ENCODE results near the gene PALMD.

Gene PALMD

GRCh38 chr1:99648107-99648506, 2.2 kb downstream of the PALMD start:
- no peak for TF ChIP-seq CTCF (IDR thresholded peaks at IDR 0.05)
- Histone ChIP-seq H3K27ac (peak overlapping the region in 1 of 2 donors; percentile 14), H3K4me3 (peak overlapping the region; percentile 60)
- no peak for DNase-seq (ENCODE audit: low spot score)

- peak overlapping the region in 1 of 2 donors; percentile 24 for H3K27ac ChIP-seq
- no peak overlapping the region for H3K4me3 ChIP-seq
- no peak for DNase-seq (ENCODE audit: low spot score)
- TF ChIP-seq CTCF (IDR thresholded peaks at IDR 0.05), result no peak
Measured at GRCh38 chr1:99650030-99650429, 4.1 kb downstream of the PALMD start.

GRCh38 chr1:99650773-99651437, 5.0 kb downstream of the PALMD start:
- no peak for TF ChIP-seq CTCF (IDR thresholded peaks at IDR 0.05)
- DNase-seq (ENCODE audit: low spot score), result no peak
- Histone ChIP-seq H3K27ac (peak overlapping the region in 1 of 2 donors; percentile 17), H3K4me3 (no peak overlapping the region)

GRCh38 chr1:99652881-99653281, 7.0 kb downstream of the PALMD start:
- TF ChIP-seq CTCF (IDR thresholded peaks at IDR 0.05), result no peak
- no peak for DNase-seq (ENCODE audit: low spot score)
- Histone ChIP-seq H3K27ac (no peak overlapping the region), H3K4me3 (no peak overlapping the region)

GRCh38 chr1:99655376-99655775, 9.5 kb downstream of the PALMD start:
- no peak for TF ChIP-seq CTCF (IDR thresholded peaks at IDR 0.05)
- no peak for DNase-seq (ENCODE audit: low spot score)
- H3K27ac ChIP-seq, result no peak overlapping the region

GRCh38 chr1:99656701-99657100, 10.8 kb downstream of the PALMD start:
- no peak for TF ChIP-seq CTCF (IDR thresholded peaks at IDR 0.05)
- Histone ChIP-seq H3K4me3 (no peak overlapping the region), H3K27ac (peak overlapping the region in 1 of 2 donors; percentile 18)
- no peak for DNase-seq (ENCODE audit: low spot score)

More at GRCh38 chr1:99655376-99655775, 9.5 kb downstream of the PALMD start:
- no peak overlapping the region for H3K4me3 ChIP-seq

Data from coronary artery (tissue), 2 donors.